ENCODE data around the gene DIPK1B. TPM values are rescaled to one million over a fixed set of nuclear protein-coding genes. Genes with fewer than 3 reads are reported as not detected.
"Not testable (repeated sequence)": the region's sequence is repeated elsewhere in the genome, so short reads cannot be mapped to it uniquely, and the experiment has no call there.

DIPK1B gene
- total RNA-seq, 2 experiments from 2014 or later, result not detected

DNA sequence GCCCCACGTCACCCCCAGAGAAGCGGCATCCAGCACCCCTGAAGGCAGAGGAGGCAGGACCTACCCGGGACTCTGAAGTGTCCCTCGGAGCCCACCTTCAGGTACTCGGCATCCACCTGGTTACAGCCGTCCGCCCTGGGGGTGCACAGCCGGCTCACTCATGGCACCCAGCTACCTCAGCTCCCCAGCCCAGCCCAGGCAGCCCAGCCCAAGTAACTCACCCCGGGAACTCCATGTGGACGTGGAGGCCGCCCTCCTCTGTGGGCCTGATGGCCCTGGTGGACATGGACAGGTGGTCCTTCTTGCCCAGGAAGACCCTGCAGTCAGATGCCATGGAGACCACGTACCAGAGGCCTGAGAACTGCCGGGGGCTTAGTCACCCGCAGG lies 51.3 kb downstream of the DIPK1B start:
- POLR2A ChIA-PET, result no interaction called here
- CTCF ChIA-PET, result interaction anchor here (1.5 kb wide), 1 partner anchor 283 kb away, joined by 4 read pairs; no protein-coding TSS in a partner anchor
- Mint-ChIP-seq H3K4me3 (no peak overlapping the region), H3K27ac (no peak overlapping the region), H3K27me3 (peaks cover 6% of the 10 kb centered on the region), H3K4me1 (peaks cover 5% of the 10 kb centered on the region), H3K36me3 (ENCODE audit: low read depth) (no peaks in the 10 kb centered on the region), H3K9me3 (no peaks in the 10 kb centered on the region)
- DNase-seq, result no peak

DNA sequence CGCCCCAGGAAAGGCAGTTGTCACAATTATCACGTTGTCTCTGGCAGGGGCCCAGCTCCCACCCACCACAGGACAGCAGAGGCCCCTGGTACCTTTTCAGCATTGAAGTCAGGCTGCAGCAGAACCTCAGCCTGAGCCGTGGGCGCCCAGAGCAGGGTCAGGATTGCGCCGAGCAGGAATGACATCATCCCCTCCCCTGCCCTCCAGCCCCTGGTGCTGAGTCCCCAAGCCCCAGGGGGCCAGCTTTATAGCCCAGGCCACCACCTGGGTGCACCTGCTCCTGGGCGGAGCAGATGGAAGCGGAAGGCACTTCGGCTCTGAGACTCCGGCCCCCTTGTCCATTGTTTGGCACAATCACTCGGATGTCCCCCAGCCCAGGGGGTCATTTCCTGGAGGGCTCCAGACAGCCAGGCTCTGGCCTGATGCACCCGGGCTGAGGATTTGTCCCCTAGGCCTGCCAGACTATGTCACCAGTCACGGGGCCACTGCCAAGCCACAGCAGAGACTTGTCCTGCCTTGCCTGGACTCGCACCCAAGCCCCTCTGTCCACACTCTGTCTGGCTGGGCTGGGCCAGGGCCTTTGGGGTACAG lies 52.0 kb downstream of the DIPK1B start, which contains the start of gene LCN15:
Gene LCN15, minus strand, starts transcription at position 218 of the 591 bp plus-strand sequence. Its CDS starts 30 bp downstream, at position 188.
- CTCF ChIA-PET, result interaction anchor here (1.1 to 1.5 kb wide), 2 partner anchors 13 to 283 kb away, joined by 3 to 4 read pairs; no protein-coding TSS in a partner anchor
- peaks cover 6% of the 10 kb centered on the region for H3K27me3 Mint-ChIP-seq
- DNase-seq, result no peak
- POLR2A ChIA-PET, result interaction anchor here (0.5 kb wide), 1 partner anchor 402 kb away, joined by 3 read pairs; no protein-coding TSS in a partner anchor
- H3K9me3 Mint-ChIP-seq, result no peaks in the 10 kb centered on the region
- no peak within 1 kb of the TSS for H3K27ac Mint-ChIP-seq
- H3K4me3 Mint-ChIP-seq, result no peak within 1 kb of the TSS
- H3K4me1 Mint-ChIP-seq, result peaks cover 5% of the 10 kb centered on the region
- no peaks in the 10 kb centered on the region for H3K36me3 Mint-ChIP-seq (ENCODE audit: low read depth)

DNA sequence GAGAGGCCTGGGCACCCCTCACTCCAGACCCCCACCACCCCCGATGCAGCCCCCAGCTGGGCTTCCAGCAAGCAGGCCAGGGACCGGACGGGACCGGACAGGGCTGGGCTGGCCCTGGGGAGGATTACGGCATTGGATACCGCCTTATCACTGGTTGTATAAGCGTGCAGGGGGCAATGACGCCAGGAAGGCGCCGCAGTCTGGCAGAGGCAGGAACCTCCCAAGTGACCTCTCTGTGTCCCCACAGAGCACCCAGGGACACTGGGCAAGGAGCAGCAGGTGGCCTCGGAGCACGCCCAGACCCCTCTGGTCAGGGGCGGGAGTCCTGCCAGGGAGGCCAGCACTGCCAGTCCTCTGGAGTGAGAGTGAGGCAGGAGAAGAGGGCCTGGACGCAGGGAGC lies 52.7 kb downstream of the DIPK1B start:
- Mint-ChIP-seq H3K36me3 (ENCODE audit: low read depth) (no peaks in the 10 kb centered on the region), H3K27me3 (peaks cover 8% of the 10 kb centered on the region), H3K27ac (no peak overlapping the region), H3K4me3 (no peak overlapping the region), H3K9me3 (no peaks in the 10 kb centered on the region), H3K4me1 (peaks cover 5% of the 10 kb centered on the region)
- ChIA-PET CTCF (interaction anchor here (1.1 to 1.5 kb wide), 2 partner anchors 13 to 282 kb away, joined by 3 to 4 read pairs; no protein-coding TSS in a partner anchor), POLR2A (no interaction called here)
- no peak for DNase-seq

DNA sequence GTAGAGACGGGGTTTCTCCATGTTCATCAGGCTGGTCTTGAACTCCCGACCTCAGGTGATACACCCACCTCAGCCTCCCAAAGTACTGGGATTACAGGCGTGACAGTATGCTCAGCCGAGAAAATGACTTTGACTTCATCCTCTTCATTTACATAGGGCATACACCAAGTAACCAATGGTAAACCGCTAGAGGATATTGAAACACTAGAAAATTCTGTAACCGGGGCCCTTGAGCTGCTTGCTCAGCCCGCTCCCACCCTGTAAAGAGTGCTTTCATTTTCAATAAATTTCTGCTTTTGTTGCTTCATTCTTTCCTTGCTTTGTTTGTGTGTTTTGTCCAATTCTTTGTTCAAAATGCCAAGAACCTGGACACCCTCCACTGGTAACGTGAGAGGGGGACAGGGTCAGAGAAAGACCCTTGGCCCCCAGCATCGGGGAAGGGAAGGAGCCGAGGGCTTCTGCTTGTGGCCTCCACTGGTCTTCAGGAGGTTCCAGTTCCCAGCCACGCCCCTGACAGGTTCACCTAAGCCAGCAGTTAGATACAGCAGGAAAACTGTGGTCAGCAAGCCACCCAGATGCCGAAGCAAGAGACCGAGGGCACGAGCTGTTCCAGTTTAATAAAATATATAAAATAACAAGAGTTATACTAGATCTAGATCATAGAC lies 53.5 kb downstream of the DIPK1B start:
- POLR2A ChIA-PET; H3K27ac Mint-ChIP-seq; H3K9me3 Mint-ChIP-seq; DNase-seq; H3K4me3 Mint-ChIP-seq; H3K4me1 Mint-ChIP-seq; H3K36me3 Mint-ChIP-seq (ENCODE audit: low read depth); H3K27me3 Mint-ChIP-seq: not testable (repeated sequence)
- CTCF ChIA-PET, result interaction anchor here (1.1 to 1.4 kb wide), 3 partner anchors 12 to 41 kb away, joined by 3 to 4 read pairs (median 3); no protein-coding TSS in a partner anchor

DNA sequence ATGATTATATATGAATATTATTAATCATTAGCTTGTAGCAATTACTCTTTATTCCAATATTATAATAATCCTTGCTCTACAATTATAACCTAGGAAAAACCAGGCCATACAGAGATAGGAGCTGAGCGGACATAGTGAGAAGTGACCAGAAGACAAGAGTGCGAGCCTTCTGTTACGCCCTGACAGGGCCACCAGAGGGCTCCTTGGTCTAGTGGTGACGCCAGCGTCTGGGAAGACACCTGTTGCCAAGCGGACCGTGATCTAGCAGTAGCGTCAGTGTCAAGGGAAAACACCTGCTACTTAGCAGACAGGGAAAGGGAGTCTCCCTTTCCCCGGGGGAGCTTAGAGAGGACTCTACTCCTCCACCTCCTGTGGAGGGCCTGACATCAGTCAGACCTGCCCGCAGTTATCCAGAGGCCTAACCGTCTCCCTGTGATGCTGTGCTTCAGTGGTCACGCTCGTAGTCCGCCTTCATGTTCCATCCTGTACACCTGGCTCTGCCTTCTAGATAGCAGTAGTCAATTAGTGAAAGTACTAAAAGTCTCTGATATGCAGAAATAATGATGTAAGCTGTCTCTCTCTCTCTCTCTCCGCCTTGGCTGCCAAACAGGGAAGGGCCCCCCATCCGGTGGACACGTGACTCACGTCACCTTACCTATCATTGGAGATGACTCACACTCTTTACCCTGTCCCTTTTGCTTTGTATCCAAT lies 54.2 kb downstream of the DIPK1B start:
- POLR2A ChIA-PET; H3K36me3 Mint-ChIP-seq (ENCODE audit: low read depth); H3K4me3 Mint-ChIP-seq; H3K9me3 Mint-ChIP-seq; H3K27me3 Mint-ChIP-seq; H3K4me1 Mint-ChIP-seq: not testable (repeated sequence)
- CTCF ChIA-PET, result interaction anchor here (0.9 to 1.4 kb wide), 3 partner anchors 10 to 41 kb away, joined by 3 to 4 read pairs (median 3); no protein-coding TSS in a partner anchor
- peak overlapping the region; percentile 42 for H3K27ac Mint-ChIP-seq
- DNase-seq, result peak; percentile 58

DNA sequence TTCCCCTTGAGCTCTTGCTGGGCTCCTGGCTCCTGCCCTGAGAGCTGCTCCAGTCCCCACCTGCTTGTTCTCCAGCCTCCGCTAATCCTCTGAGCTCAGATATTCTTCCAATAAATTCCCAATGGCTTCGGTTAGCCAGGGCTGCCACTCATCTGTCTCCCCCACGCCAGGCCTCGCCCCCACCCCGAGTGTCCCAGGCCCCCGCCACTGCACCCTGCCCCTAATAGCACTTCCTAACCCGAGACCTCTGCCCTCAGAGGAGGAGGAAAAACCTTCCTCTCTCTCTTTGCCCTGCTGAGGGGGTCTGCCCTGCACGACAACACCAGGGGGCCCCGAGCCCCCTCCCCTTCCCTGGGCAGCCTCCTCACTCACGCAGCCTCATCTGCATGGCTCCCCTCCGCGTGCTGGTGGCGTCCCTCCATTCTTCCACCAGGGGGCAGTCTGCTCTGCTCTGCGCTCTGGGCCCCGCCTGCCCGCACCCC lies 57.4 kb downstream of the DIPK1B start:
- Mint-ChIP-seq H3K9me3 (peaks cover 8% of the 10 kb centered on the region), H3K4me1 (peaks cover 5% of the 10 kb centered on the region), H3K36me3 (ENCODE audit: low read depth) (no peaks in the 10 kb centered on the region), H3K27ac (no peak overlapping the region), H3K27me3 (peaks cover 8% of the 10 kb centered on the region), H3K4me3 (no peak overlapping the region)
- CTCF ChIA-PET, result interaction anchor here (0.7 to 1.5 kb wide), 3 partner anchors 8 to 23 kb away, joined by 3 to 4 read pairs (median 3); no protein-coding TSS in a partner anchor
- DNase-seq, result peak; percentile 58
- POLR2A ChIA-PET, result no interaction called here

DNA sequence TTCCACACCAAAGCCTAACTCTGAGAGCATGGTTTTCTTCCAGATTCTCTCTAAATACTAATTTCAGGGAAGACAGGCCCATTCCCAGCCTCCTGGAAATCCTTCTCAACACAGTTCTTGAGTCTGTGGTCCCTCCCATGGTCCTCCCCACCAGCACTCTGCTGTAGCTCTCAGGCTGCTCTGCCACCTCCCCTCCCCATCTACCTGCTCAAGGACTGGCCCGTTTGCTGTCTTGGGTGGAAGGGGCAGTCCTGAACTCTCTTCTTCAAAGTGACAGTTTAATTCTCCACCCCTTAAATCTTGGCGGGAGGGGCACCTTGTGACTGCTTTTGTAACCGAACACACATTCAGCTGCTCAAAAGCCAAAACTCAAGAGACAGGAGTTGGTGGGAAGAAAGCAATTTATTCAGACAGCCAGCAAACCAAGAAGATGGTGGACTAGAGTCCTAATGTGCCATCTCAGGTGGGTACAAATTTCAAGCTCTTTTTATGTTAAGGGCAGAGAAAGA lies 59.6 kb downstream of the DIPK1B start:
- POLR2A ChIA-PET, result no interaction called here
- DNase-seq, result no peak
- H3K4me1 Mint-ChIP-seq, result no peaks in the 10 kb centered on the region
- H3K27me3 Mint-ChIP-seq, result peaks cover 8% of the 10 kb centered on the region
- H3K27ac Mint-ChIP-seq, result no peak overlapping the region
- CTCF ChIA-PET, result interaction anchor here (1.0 to 1.5 kb wide), 2 partner anchors 14 to 15 kb away, joined by 3 to 4 read pairs; partner anchors contain the start of gene LCN8
- H3K4me3 Mint-ChIP-seq, result no peak overlapping the region
- H3K9me3 Mint-ChIP-seq, result peaks cover 8% of the 10 kb centered on the region
- H3K36me3 Mint-ChIP-seq (ENCODE audit: low read depth), result no peaks in the 10 kb centered on the region

DNA sequence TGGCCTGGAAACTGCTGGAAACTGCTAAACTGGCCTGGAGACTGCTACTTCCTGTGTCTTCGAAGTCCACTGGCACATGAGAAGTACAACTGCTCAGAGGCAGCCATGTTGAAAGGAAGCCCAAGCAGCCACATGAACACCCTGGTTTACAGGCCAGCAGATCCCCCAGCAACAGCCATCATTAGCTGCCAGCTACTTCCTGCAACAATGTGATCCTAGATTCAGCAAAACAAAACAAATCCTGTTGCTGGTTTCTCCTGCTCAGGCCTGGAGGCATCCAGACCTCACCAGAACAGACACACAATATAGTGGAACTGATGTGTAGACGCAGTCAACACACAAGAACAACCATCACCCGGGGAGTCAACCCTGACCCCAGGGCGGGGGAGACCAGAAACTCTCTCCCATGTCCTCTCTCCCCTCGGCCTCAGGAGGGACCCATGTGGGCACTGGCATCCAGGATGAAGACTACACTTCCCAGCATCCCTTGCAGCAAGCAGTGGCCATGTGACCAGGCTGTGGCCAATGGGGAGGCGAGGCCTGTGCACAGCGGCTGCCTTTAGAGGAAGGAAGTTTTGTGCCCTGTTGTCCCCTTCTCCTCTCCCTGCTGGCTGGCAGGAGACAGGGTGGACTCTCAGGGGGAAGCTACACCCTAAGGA lies 61.1 kb downstream of the DIPK1B start:
- Mint-ChIP-seq H3K4me3 (no peak overlapping the region), H3K27ac (no peak overlapping the region), H3K9me3 (peaks cover 8% of the 10 kb centered on the region), H3K36me3 (ENCODE audit: low read depth) (no peaks in the 10 kb centered on the region), H3K4me1 (no peaks in the 10 kb centered on the region), H3K27me3 (peaks cover 13% of the 10 kb centered on the region)
- no peak for DNase-seq
- POLR2A ChIA-PET, result no interaction called here
- CTCF ChIA-PET, result no interaction called here

Small RNAs within 50 kb of the gene (microRNA-seq; reads per million reads assigned to microRNA genes)
- 73.3 reads per million, percentile 68 among the genes with 10 or more reads in this experiment for gene MIR126 (ENCODE audit: borderline microRNAs expressed, borderline replicate concordance)
- not detected for gene MIR6722 (ENCODE audit: borderline microRNAs expressed, borderline replicate concordance)

Other genes with a start within 250 kb of the DIPK1B start
- 10 to 100 TPM; 72.1 to 74.5 TPM for gene SEC16A, start 229.5 kb upstream of the DIPK1B start, total RNA-seq
- 10 to 100 TPM; 73.6 to 74.4 TPM for gene NOTCH1, start 166.5 kb upstream of the DIPK1B start, total RNA-seq
- gene EGFL7, start 49.7 kb upstream of the DIPK1B start, total RNA-seq, result under 1 TPM; 0.22 to 0.31 TPM
- 10 to 100 TPM; 15.0 to 17.0 TPM for gene AGPAT2, start 25.1 kb upstream of the DIPK1B start, total RNA-seq
- gene LCN10, start 30.4 kb downstream of the DIPK1B start, total RNA-seq, result not detected
- not detected for gene LCN6, start 36.0 kb downstream of the DIPK1B start, total RNA-seq
- not detected for gene LCN8, start 45.7 kb downstream of the DIPK1B start, total RNA-seq
- not detected for gene LCN15, start 51.9 kb downstream of the DIPK1B start, total RNA-seq
- 10 to 100 TPM; 28.5 to 38.5 TPM for gene TMEM141, start 78.8 kb downstream of the DIPK1B start, total RNA-seq
- 1 to 10 TPM in 1 of 2 experiments, under 1 TPM in 1; 0.97 to 1.1 TPM for gene CCDC183, start 83.8 kb downstream of the DIPK1B start, total RNA-seq
- gene RABL6, start 95.4 kb downstream of the DIPK1B start, total RNA-seq, result 100 to 1,000 TPM in 1 of 2 experiments, 10 to 100 TPM in 1; 95.5 to 109 TPM
- 1 to 10 TPM; 4.0 to 4.1 TPM for gene AJM1, start 129.9 kb downstream of the DIPK1B start, total RNA-seq
- gene PHPT1, start 136.8 kb downstream of the DIPK1B start, total RNA-seq, result 10 to 100 TPM; 90.1 to 99.4 TPM
- gene MAMDC4, start 139.8 kb downstream of the DIPK1B start, total RNA-seq, result 10 to 100 TPM; 12.4 to 14.4 TPM
- gene EDF1, start 153.7 kb downstream of the DIPK1B start, total RNA-seq, result 100 to 1,000 TPM; 290 to 291 TPM
- 10 to 100 TPM; 39.4 to 49.4 TPM for gene TRAF2, start 173.9 kb downstream of the DIPK1B start, total RNA-seq
- gene FBXW5, start 232.2 kb downstream of the DIPK1B start, total RNA-seq, result 100 to 1,000 TPM; 116 to 123 TPM
- 1 to 10 TPM in 1 of 2 experiments, under 1 TPM in 1; 0.85 to 1.8 TPM for gene C8G, start 232.7 kb downstream of the DIPK1B start, total RNA-seq
- 1 to 10 TPM; 3.1 to 3.5 TPM for gene LCN12, start 239.7 kb downstream of the DIPK1B start, total RNA-seq

Data from activated CD4-positive, alpha-beta T cell treated with anti-CD3 and anti-CD28 coated beads, Interleukin-2, amount 10 ng/mL, durations not matched to agents 7 days and 5 days (primary cell).